ENCODE measurements around the gene RNF175. TPM values are rescaled to one million over a fixed set of nuclear protein-coding genes. Genes with fewer than 3 reads are reported as not detected.

RNF175 gene
- total and polyA plus RNA-seq, 3 experiments from 2014 or later = not detected

- Histone ChIP-seq H3K4me1 (ENCODE audit: insufficient read depth, low read length) (peaks cover 6% of the 10 kb centered on the region), H3K36me3 (ENCODE audit: insufficient read depth, low read length) (no peaks in the 10 kb centered on the region), H3K27ac (ENCODE audit: low read depth, low read length) (no peak overlapping the region), H3K9me3 (ENCODE audit: low read length) (no peaks in the 10 kb centered on the region), H3K27me3 (ENCODE audit: insufficient read depth, low read length, poor library complexity, severe bottlenecking) (peaks cover 6% of the 10 kb centered on the region), H3K4me3 (ENCODE audit: low read length) (no peak overlapping the region)
- CTCF ChIA-PET = interaction anchor here (1.5 kb wide), 1 partner anchor 16 kb away, joined by 4 read pairs; no protein-coding TSS in a partner anchor
- no peak overlapping the region for H3K4me3 Mint-ChIP-seq
- H3K4me1 Mint-ChIP-seq = no peaks in the 10 kb centered on the region
- H3K27me3 Mint-ChIP-seq = peaks cover 21 to 41% of the 10 kb centered on the region in 2 donors
- DNase-seq = no peak
- H3K9me3 Mint-ChIP-seq = peaks cover 0 to 4% (median 2%) of the 10 kb centered on the region in 5 donors
- POLR2A ChIA-PET = no interaction called here
- peaks cover 0 to 3% (median 2%) of the 10 kb centered on the region in 3 donors for H3K36me3 Mint-ChIP-seq
- H3K27ac Mint-ChIP-seq = no peak overlapping the region
These were observed 5.0 kb upstream of the RNF175 start for GRCh38 chr4:153764601-153765368.

- H3K27ac ChIP-seq (ENCODE audit: low read depth, low read length) = no peak overlapping the region
- ChIA-PET POLR2A (no interaction called here), CTCF (interaction anchor here (1.5 kb wide), 1 partner anchor 14 kb away, joined by 4 read pairs; no protein-coding TSS in a partner anchor)
- Mint-ChIP-seq H3K9me3 (peaks cover 0 to 4% (median 2%) of the 10 kb centered on the region in 5 donors), H3K36me3 (peaks cover 0 to 3% (median 2%) of the 10 kb centered on the region in 3 donors), H3K27ac (no peak overlapping the region), H3K27me3 (peaks cover 28 to 50% of the 10 kb centered on the region in 2 donors), H3K4me1 (peaks cover 0 to 4% (median 0%) of the 10 kb centered on the region in 3 donors), H3K4me3 (no peak overlapping the region)
- H3K4me3 ChIP-seq (ENCODE audit: low read length) = no peak overlapping the region
- H3K27me3 ChIP-seq (ENCODE audit: insufficient read depth, low read length, poor library complexity, severe bottlenecking) = peaks cover 6% of the 10 kb centered on the region
- no peaks in the 10 kb centered on the region for H3K36me3 ChIP-seq (ENCODE audit: insufficient read depth, low read length)
- H3K9me3 ChIP-seq (ENCODE audit: low read length) = no peaks in the 10 kb centered on the region
- no peak for DNase-seq
- H3K4me1 ChIP-seq (ENCODE audit: insufficient read depth, low read length) = peaks cover 6% of the 10 kb centered on the region
These were observed 3.6 kb upstream of the RNF175 start for GRCh38 chr4:153763404-153763803.

- no peak overlapping the region for H3K27ac Mint-ChIP-seq
- POLR2A ChIA-PET = no interaction called here
- peaks cover 36 to 56% of the 10 kb centered on the region in 2 donors for H3K27me3 Mint-ChIP-seq
- peak overlapping the region in 4 of 7 donors; percentile 27 to 61 (median 48) for H3K4me3 Mint-ChIP-seq
- H3K9me3 Mint-ChIP-seq = peaks cover 0 to 4% (median 2%) of the 10 kb centered on the region in 5 donors
- CTCF ChIA-PET = no interaction called here
- no peaks in the 10 kb centered on the region for H3K9me3 ChIP-seq (ENCODE audit: low read length)
- peaks cover 0 to 3% (median 0%) of the 10 kb centered on the region in 3 donors for H3K36me3 Mint-ChIP-seq
- H3K4me1 Mint-ChIP-seq = peaks cover 0 to 4% (median 0%) of the 10 kb centered on the region in 3 donors
- no peak overlapping the region for H3K27ac ChIP-seq (ENCODE audit: low read depth, low read length)
- H3K4me3 ChIP-seq (ENCODE audit: low read length) = peak overlapping the region; percentile 26
- H3K4me1 ChIP-seq (ENCODE audit: insufficient read depth, low read length) = peaks cover 26% of the 10 kb centered on the region
- no peak for DNase-seq
- peaks cover 6% of the 10 kb centered on the region for H3K27me3 ChIP-seq (ENCODE audit: insufficient read depth, low read length, poor library complexity, severe bottlenecking)
- no peaks in the 10 kb centered on the region for H3K36me3 ChIP-seq (ENCODE audit: insufficient read depth, low read length)
These were observed 977 bp downstream of the RNF175 start for GRCh38 chr4:153758688-153759406.

- Mint-ChIP-seq H3K9me3 (no peaks in the 10 kb centered on the region), H3K4me1 (peaks cover 0 to 4% (median 0%) of the 10 kb centered on the region in 3 donors), H3K27me3 (peaks cover 33 to 50% of the 10 kb centered on the region in 2 donors), H3K4me3 (no peak overlapping the region), H3K36me3 (peaks cover 0 to 3% (median 0%) of the 10 kb centered on the region in 3 donors), H3K27ac (peak overlapping the region in 1 of 8 donors; percentile 51)
- Histone ChIP-seq H3K27me3 (ENCODE audit: insufficient read depth, low read length, poor library complexity, severe bottlenecking) (peaks cover 6% of the 10 kb centered on the region), H3K4me1 (ENCODE audit: insufficient read depth, low read length) (peaks cover 26% of the 10 kb centered on the region), H3K36me3 (ENCODE audit: insufficient read depth, low read length) (no peaks in the 10 kb centered on the region), H3K4me3 (ENCODE audit: low read length) (no peak overlapping the region), H3K27ac (ENCODE audit: low read depth, low read length) (no peak overlapping the region), H3K9me3 (ENCODE audit: low read length) (no peaks in the 10 kb centered on the region)
- CTCF ChIA-PET = no interaction called here
- POLR2A ChIA-PET = no interaction called here
- DNase-seq = no peak
These were observed 1.7 kb downstream of the RNF175 start for GRCh38 chr4:153758136-153758535.

- DNase-seq = no peak
- H3K9me3 Mint-ChIP-seq = no peaks in the 10 kb centered on the region
- Histone ChIP-seq H3K27ac (ENCODE audit: low read depth, low read length) (no peak overlapping the region), H3K9me3 (ENCODE audit: low read length) (no peaks in the 10 kb centered on the region), H3K4me3 (ENCODE audit: low read length) (no peak overlapping the region), H3K27me3 (ENCODE audit: insufficient read depth, low read length, poor library complexity, severe bottlenecking) (peaks cover 6% of the 10 kb centered on the region), H3K36me3 (ENCODE audit: insufficient read depth, low read length) (no peaks in the 10 kb centered on the region), H3K4me1 (ENCODE audit: insufficient read depth, low read length) (peaks cover 26% of the 10 kb centered on the region)
- CTCF ChIA-PET = no interaction called here
- H3K4me1 Mint-ChIP-seq = peaks cover 0 to 4% (median 0%) of the 10 kb centered on the region in 3 donors
- H3K27me3 Mint-ChIP-seq = peaks cover 33 to 51% of the 10 kb centered on the region in 2 donors
- H3K36me3 Mint-ChIP-seq = peaks cover 0 to 3% (median 0%) of the 10 kb centered on the region in 3 donors
- POLR2A ChIA-PET = no interaction called here
- no peak overlapping the region for H3K27ac Mint-ChIP-seq
- H3K4me3 Mint-ChIP-seq = no peak overlapping the region
These were observed 2.4 kb downstream of the RNF175 start for GRCh38 chr4:153757407-153757806.

- DNase-seq = peak in 1 of 5 donors; percentile 32
- Mint-ChIP-seq H3K9me3 (no peaks in the 10 kb centered on the region), H3K27ac (no peak overlapping the region), H3K36me3 (no peaks in the 10 kb centered on the region), H3K27me3 (peaks cover 17 to 48% of the 10 kb centered on the region in 2 donors), H3K4me1 (peaks cover 0 to 4% (median 0%) of the 10 kb centered on the region in 3 donors), H3K4me3 (no peak overlapping the region)
- CTCF ChIA-PET = no interaction called here
- Histone ChIP-seq H3K9me3 (ENCODE audit: low read length) (no peaks in the 10 kb centered on the region), H3K27ac (ENCODE audit: low read depth, low read length) (no peak overlapping the region), H3K4me3 (ENCODE audit: low read length) (no peak overlapping the region), H3K36me3 (ENCODE audit: insufficient read depth, low read length) (no peaks in the 10 kb centered on the region), H3K4me1 (ENCODE audit: insufficient read depth, low read length) (peaks cover 21% of the 10 kb centered on the region), H3K27me3 (ENCODE audit: insufficient read depth, low read length, poor library complexity, severe bottlenecking) (no peaks in the 10 kb centered on the region)
- POLR2A ChIA-PET = no interaction called here
These were observed 4.6 kb downstream of the RNF175 start for GRCh38 chr4:153755186-153755585.

GRCh38 chr4:153750197-153750817, 9.5 kb downstream of the RNF175 start:
- peaks cover 8% of the 10 kb centered on the region for H3K4me1 ChIP-seq (ENCODE audit: insufficient read depth, low read length)
- Mint-ChIP-seq H3K27ac (no peak overlapping the region), H3K4me1 (no peaks in the 10 kb centered on the region), H3K36me3 (no peaks in the 10 kb centered on the region), H3K9me3 (no peaks in the 10 kb centered on the region), H3K27me3 (peaks cover under 1 to 23% of the 10 kb centered on the region in 2 donors), H3K4me3 (no peak overlapping the region)
- ChIA-PET POLR2A (no interaction called here), CTCF (interaction anchor here (1.1 to 2.0 kb wide), 4 partner anchors 14 to 36 kb away, joined by 3 to 4 read pairs (median 3); no protein-coding TSS in a partner anchor)
- no peaks in the 10 kb centered on the region for H3K9me3 ChIP-seq (ENCODE audit: low read length)
- no peaks in the 10 kb centered on the region for H3K36me3 ChIP-seq (ENCODE audit: insufficient read depth, low read length)
- peak; percentile 12 to 59 (median 33) for DNase-seq
- no peak overlapping the region for H3K4me3 ChIP-seq (ENCODE audit: low read length)
- H3K27ac ChIP-seq (ENCODE audit: low read depth, low read length) = no peak overlapping the region
- H3K27me3 ChIP-seq (ENCODE audit: insufficient read depth, low read length, poor library complexity, severe bottlenecking) = no peaks in the 10 kb centered on the region
